Hippocampal formation (tissue), 2 donors: ENCODE data around the gene ATP13A2.
A peak's percentile ranks its signal among the peaks of the same experiment; 100 is the strongest.
"Not testable (repeated sequence)": the region's sequence is repeated elsewhere in the genome, so short reads cannot be mapped to it uniquely, and the experiment has no call there.

Source experiments
- DNase-seq, 2 donors: peaks; one replicate each; lab custom pipeline; 2025; lab: John Stamatoyannopoulos, UW

Gene ATP13A2

GRCh38 chr1:16961297-16962133 is 50.2 kb downstream of the ATP13A2 start:
- no peak for DNase-seq

- peak in 1 of 2 donors; percentile 58 for DNase-seq
Observed at GRCh38 chr1:16960560-16961296, 51.0 kb downstream of the ATP13A2 start.

- DNase-seq = no peak
Observed at GRCh38 chr1:16958475-16958874, 53.3 kb downstream of the ATP13A2 start.

- DNase-seq = no peak
Observed at GRCh38 chr1:16957731-16958130, 54.0 kb downstream of the ATP13A2 start.

GRCh38 chr1:16956775-16957174 is 55.0 kb downstream of the ATP13A2 start:
- no peak for DNase-seq

GRCh38 chr1:16955186-16955585 is 56.5 kb downstream of the ATP13A2 start:
- no peak for DNase-seq

GRCh38 chr1:16954579-16954978 is 57.1 kb downstream of the ATP13A2 start:
- no peak for DNase-seq

GRCh38 chr1:16952376-16952775 is 59.4 kb downstream of the ATP13A2 start:
- not testable (repeated sequence) for DNase-seq

GRCh38 chr1:16949026-16949425 is 62.7 kb downstream of the ATP13A2 start:
- not testable (repeated sequence) for DNase-seq

- not testable (repeated sequence) for DNase-seq
Observed at GRCh38 chr1:16948282-16948891, 63.3 kb downstream of the ATP13A2 start.

- DNase-seq = no peak
Observed at GRCh38 chr1:16946646-16947045, 65.1 kb downstream of the ATP13A2 start.

GRCh38 chr1:16946185-16946584 is 65.5 kb downstream of the ATP13A2 start:
- DNase-seq = not testable (repeated sequence)

- DNase-seq = not testable (repeated sequence)
Observed at GRCh38 chr1:16945512-16945911, 66.2 kb downstream of the ATP13A2 start.

- no peak for DNase-seq
Observed at GRCh38 chr1:16944038-16944437, 67.7 kb downstream of the ATP13A2 start.

- not testable (repeated sequence) for DNase-seq
Observed at GRCh38 chr1:16939386-16940180, 72.1 kb downstream of the ATP13A2 start.

GRCh38 chr1:16938351-16939321 is 73.1 kb downstream of the ATP13A2 start:
- DNase-seq = no peak

GRCh38 chr1:16936580-16936979 is 75.1 kb downstream of the ATP13A2 start:
- not testable (repeated sequence) for DNase-seq
